B cell (primary cell): ENCODE measurements around the gene TMEM244. TPM values are rescaled to one million over a fixed set of nuclear protein-coding genes. Genes with fewer than 3 reads are reported as not detected.

Source experiments
- ATAC-seq: fragments of 200-7000 bp; cut with Tn5 transposase; one replicate; pipeline ENCODE4 v1.10.0; 2021; ENCODE audit warnings: low read depth, mild to moderate bottlenecking, moderate number of reproducible peaks, moderate library complexity
- CTCF ChIA-PET: fragments of 350-600 bp; sonication (Branson Sonifier 250); formaldehyde crosslinking; loops from one replicate; lab custom pipeline; 2021; ENCODE audit warnings: antibody characterized with exemption, inconsistent platforms; lab: Charles Lee
- POLR2A ChIA-PET: fragments of 350-600 bp; sonication (Branson Sonifier 250); formaldehyde crosslinking; loops from one replicate; lab custom pipeline; 2021; ENCODE audit warnings: antibody characterized with exemption; lab: Charles Lee
- DNase-seq: peaks from one replicate; pipeline ENCODE4 v3.0.0; 2013
- H2AFZ ChIP-seq: 2 replicates; pipeline ENCODE4 v1.6.1; 2012; ENCODE audit warnings: mild to moderate bottlenecking, low read depth, low read length; ENCODE audit not compliant: insufficient read depth, poor library complexity, severe bottlenecking
- H3K27ac ChIP-seq, 2 donors: 1 replicate in 1 of 2; 2 replicates in 1 of 2; pipeline ENCODE4 v1.5.1; 2012 to 2013; ENCODE audit warnings: low read length in 2 of 2, mild to moderate bottlenecking in 2 of 2, moderate library complexity in 1 of 2
- H3K27me3 ChIP-seq, 4 experiments: fragments of 200-600 bp in 1 of 4; sonication (generic) in 1 of 4; replicated peaks in 1 of 4; 1 replicate in 2 of 4; 2 replicates in 2 of 4; pipeline versions ENCODE4 v1.6.1 to v1.7.0; 2013 to 2016; ENCODE audit warnings: low read length in 3 of 4, mild to moderate bottlenecking in 2 of 4, mixed read lengths in 1 of 4, moderate library complexity in 1 of 4; ENCODE audit not compliant: insufficient read depth in 4 of 4, control insufficient read depth in 3 of 4; ENCODE audit errors: control extremely low read depth in 1 of 4
- H3K36me3 ChIP-seq, 2 experiments: replicated peaks in 1 of 2; 1 replicate in 1 of 2; 2 replicates in 1 of 2; pipeline versions ENCODE4 v1.6.1 to v1.7.1; 2013; ENCODE audit warnings: low read length in 1 of 2; ENCODE audit not compliant: insufficient read depth in 2 of 2, control insufficient read depth in 1 of 2; ENCODE audit errors: control extremely low read depth in 1 of 2, extremely low read depth in 1 of 2
- H3K4me1 ChIP-seq, 2 donors: fragments of 200-600 bp in 1 of 2; sonication (generic) in 1 of 2; 1 replicate in 1 of 2; 2 replicates in 1 of 2; pipeline versions ENCODE4 v1.5.1 to v1.6.1; 2013 to 2017; ENCODE audit warnings: low read length in 2 of 2; ENCODE audit not compliant: control insufficient read depth in 2 of 2, insufficient read depth in 2 of 2
- H3K4me2 ChIP-seq: replicated peaks from 2 replicates; pipeline ENCODE3; 2012; ENCODE audit warnings: mild to moderate bottlenecking, low read depth, low read length; ENCODE audit not compliant: poor library complexity, severe bottlenecking
- H3K4me3 ChIP-seq, 5 experiments: fragments of 200-600 bp in 1 of 5; sonication (generic) in 1 of 5; 1 replicate in 3 of 5; 2 replicates in 2 of 5; pipeline versions ENCODE4 v1.5.1 to v1.7.0; 2011 to 2016; ENCODE audit warnings: low read length in 4 of 5, mild to moderate bottlenecking in 4 of 5, low read depth in 2 of 5, control low read depth in 1 of 5, moderate library complexity in 1 of 5; ENCODE audit not compliant: insufficient read depth in 1 of 5; ENCODE audit errors: control extremely low read depth in 1 of 5, extremely low read depth in 1 of 5
- H3K79me2 ChIP-seq: fragments of 200-600 bp; sonication (generic); one replicate; pipeline ENCODE4 v1.6.0; 2016; ENCODE audit warnings: low read length; ENCODE audit not compliant: control insufficient read depth, insufficient read depth
- H3K9ac ChIP-seq: fragments of 200-600 bp; sonication (generic); 2 replicates; pipeline ENCODE4 v1.6.1; 2017; ENCODE audit warnings: mild to moderate bottlenecking, low read length, moderate library complexity
- H3K9me3 ChIP-seq, 3 donors: one replicate each; pipeline versions ENCODE4 v1.6.1 to v1.7.1; 2013; ENCODE audit warnings: low read length in 2 of 3; ENCODE audit not compliant: control insufficient read depth in 2 of 3, insufficient read depth in 1 of 3; ENCODE audit errors: control extremely low read depth in 1 of 3
- H4K20me1 ChIP-seq: 2 replicates; pipeline ENCODE4 v1.6.0; 2012; ENCODE audit warnings: mild to moderate bottlenecking, low read length; ENCODE audit not compliant: insufficient read depth, control insufficient read depth, poor library complexity, severe bottlenecking
- H3K27ac Mint-ChIP-seq: one replicate; pipeline ENCODE4 v1.8.0; 2021; ENCODE audit warnings: mixed read lengths
- H3K27me3 Mint-ChIP-seq: one replicate; pipeline ENCODE4 v1.8.0; 2021; ENCODE audit warnings: mixed read lengths
- H3K4me1 Mint-ChIP-seq: one replicate; pipeline ENCODE4 v1.8.0; 2021; ENCODE audit warnings: mixed read lengths
- H3K4me3 Mint-ChIP-seq: one replicate; pipeline ENCODE4 v1.8.0; 2021; ENCODE audit warnings: mixed read lengths
- H3K9me3 Mint-ChIP-seq: one replicate; pipeline ENCODE4 v1.8.0; 2022; ENCODE audit warnings: mixed read lengths; ENCODE audit not compliant: insufficient read depth
- EZH2 ChIP-seq: IDR thresholded peaks from 2 replicates; pipeline ENCODE4 v1.6.1; 2012; ENCODE audit warnings: borderline replicate concordance, low read depth, mild to moderate bottlenecking, moderate library complexity, low read length; ENCODE audit not compliant: insufficient read depth, poor library complexity, severe bottlenecking
- WGBS: methylation state at CpG from one replicate; pipeline ENCODE4 v1.1.5; 2013; ENCODE audit warnings: missing lambda C conversion rate; ENCODE audit not compliant: insufficient coverage; 5-methylcytosine and 5-hydroxymethylcytosine counted together
- intact Hi-C: fragments of 100-400 bp; cut with micrococcal nuclease; formaldehyde crosslinking; loops from one replicate; pipeline ENCODE4 v1.10.0; 2022
- polyA plus RNA-seq: library from polyadenylated mRNA; depleted of rRNA; stranded (reverse); fragments of >200 nt; gene quantifications from 2 replicates; pipeline ENCODE4 v1.2.3, GENCODE V29; 2012
- total RNA-seq, 2 donors: library from RNA; stranded (reverse); fragments of 120-200 nt in 1 of 2; gene quantifications; 1 replicate in 1 of 2; 2 replicates in 1 of 2; pipeline versions ENCODE4 v1.2.3 to v1.2.4, GENCODE V29; 2013 to 2022
- TF ChIP-seq, protein P1 (sequence below): fragments of 200-600 bp; IDR thresholded peaks from one replicate; pipeline ENCODE4 v1.8.0; 2022; ENCODE audit warnings: antibody characterized with exemption, mild to moderate bottlenecking

Gene TMEM244
- total and polyA plus RNA-seq, 2 donors (not counting 1 experiment from before 2014, with no cell fraction given), result not detected

DNA sequence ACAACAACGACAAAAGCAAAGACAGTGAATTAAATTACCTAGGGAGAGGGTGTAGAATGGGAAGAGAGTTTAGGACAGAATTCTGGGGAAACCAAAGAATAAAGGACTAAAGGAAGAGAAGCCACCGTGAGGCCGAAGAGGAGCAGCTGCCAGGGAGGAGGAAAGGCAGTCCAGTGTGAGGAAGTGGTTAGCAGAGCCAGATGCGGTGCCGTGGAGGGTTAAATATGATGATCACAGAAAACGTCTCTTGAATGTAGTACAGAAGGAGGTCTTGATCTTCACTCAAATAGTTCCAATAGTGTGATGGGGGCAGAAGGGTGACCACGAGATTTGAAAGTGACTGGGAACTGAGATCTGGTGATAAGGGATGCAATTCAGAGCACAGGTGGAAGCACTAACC lies 67.7 kb downstream of the TMEM244 start:
- H3K27ac ChIP-seq, result no peak overlapping the region
- H3K9me3 ChIP-seq, result no peaks in the 10 kb centered on the region
- intact Hi-C loops, result no loop called here
- H3K4me1 ChIP-seq, result no peaks in the 10 kb centered on the region
- H3K9ac ChIP-seq, result no peak overlapping the region
- no peaks in the 10 kb centered on the region for H3K36me3 ChIP-seq
- no peak overlapping the region for H3K4me3 ChIP-seq
- DNase-seq, result no peak
- H3K4me3 Mint-ChIP-seq, result no peak overlapping the region
- ChIA-PET POLR2A (no interaction called here), CTCF (no interaction called here)
- H3K27ac Mint-ChIP-seq, result no peak overlapping the region
- H3K4me1 Mint-ChIP-seq, result peaks cover 3% of the 10 kb centered on the region
- peaks cover 0 to 4% (median 0%) of the 10 kb centered on the region in 4 experiments for H3K27me3 ChIP-seq
- TF ChIP-seq, protein P1, sequence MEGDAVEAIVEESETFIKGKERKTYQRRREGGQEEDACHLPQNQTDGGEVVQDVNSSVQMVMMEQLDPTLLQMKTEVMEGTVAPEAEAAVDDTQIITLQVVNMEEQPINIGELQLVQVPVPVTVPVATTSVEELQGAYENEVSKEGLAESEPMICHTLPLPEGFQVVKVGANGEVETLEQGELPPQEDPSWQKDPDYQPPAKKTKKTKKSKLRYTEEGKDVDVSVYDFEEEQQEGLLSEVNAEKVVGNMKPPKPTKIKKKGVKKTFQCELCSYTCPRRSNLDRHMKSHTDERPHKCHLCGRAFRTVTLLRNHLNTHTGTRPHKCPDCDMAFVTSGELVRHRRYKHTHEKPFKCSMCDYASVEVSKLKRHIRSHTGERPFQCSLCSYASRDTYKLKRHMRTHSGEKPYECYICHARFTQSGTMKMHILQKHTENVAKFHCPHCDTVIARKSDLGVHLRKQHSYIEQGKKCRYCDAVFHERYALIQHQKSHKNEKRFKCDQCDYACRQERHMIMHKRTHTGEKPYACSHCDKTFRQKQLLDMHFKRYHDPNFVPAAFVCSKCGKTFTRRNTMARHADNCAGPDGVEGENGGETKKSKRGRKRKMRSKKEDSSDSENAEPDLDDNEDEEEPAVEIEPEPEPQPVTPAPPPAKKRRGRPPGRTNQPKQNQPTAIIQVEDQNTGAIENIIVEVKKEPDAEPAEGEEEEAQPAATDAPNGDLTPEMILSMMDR, result no peak
- no peak for TF ChIP-seq EZH2
- H3K27me3 Mint-ChIP-seq, result no peaks in the 10 kb centered on the region
- H3K9me3 Mint-ChIP-seq, result no peaks in the 10 kb centered on the region
- H3K4me2 ChIP-seq, result no peak overlapping the region
- H3K79me2 ChIP-seq, result no peaks in the 10 kb centered on the region
- H2AFZ ChIP-seq, result peak overlapping the region; percentile 6
- ATAC-seq, result no peak
- WGBS, result 6% methylated on average over 6 of the region's 7 CpGs
- H4K20me1 ChIP-seq, result no peaks in the 10 kb centered on the region

DNA sequence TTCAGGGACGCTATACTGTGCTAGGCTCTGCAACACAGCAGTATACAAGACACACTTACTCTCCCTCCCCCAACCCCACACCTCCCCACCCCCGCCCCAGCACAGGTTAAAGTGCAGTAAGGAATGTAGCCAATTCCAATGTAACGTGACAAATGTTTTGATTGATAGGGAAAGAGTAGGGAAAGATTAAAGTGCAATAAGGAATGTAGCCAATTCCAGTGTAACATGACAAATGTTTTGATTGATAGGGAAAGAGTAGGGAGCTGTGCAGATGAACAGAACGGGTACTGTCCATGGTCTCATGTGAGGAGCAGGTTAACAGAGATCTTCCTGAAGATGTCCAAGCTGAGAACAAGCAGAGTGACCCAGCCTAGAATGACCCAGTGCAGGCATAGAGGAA lies 69.1 kb downstream of the TMEM244 start:
- Histone ChIP-seq H3K4me1 (no peaks in the 10 kb centered on the region), H2AFZ (no peak overlapping the region), H3K36me3 (no peaks in the 10 kb centered on the region), H3K79me2 (no peaks in the 10 kb centered on the region), H3K4me3 (no peak overlapping the region), H3K27me3 (peaks cover 0 to 4% (median 0%) of the 10 kb centered on the region in 4 experiments), H3K9me3 (no peaks in the 10 kb centered on the region), H3K27ac (no peak overlapping the region), H3K9ac (no peak overlapping the region), H4K20me1 (no peaks in the 10 kb centered on the region), H3K4me2 (no peak overlapping the region)
- Mint-ChIP-seq H3K9me3 (no peaks in the 10 kb centered on the region), H3K27me3 (no peaks in the 10 kb centered on the region), H3K4me3 (no peak overlapping the region), H3K27ac (no peak overlapping the region), H3K4me1 (peaks cover 3% of the 10 kb centered on the region)
- intact Hi-C loops, result no loop called here
- CTCF ChIA-PET, result interaction anchor here (0.7 kb wide), 1 partner anchor 10 kb away, joined by 3 read pairs; no protein-coding TSS in a partner anchor
- no peak for ATAC-seq
- DNase-seq, result no peak
- WGBS, result 92% methylated on average over 2 of the region's 4 CpGs
- POLR2A ChIA-PET, result no interaction called here
- TF ChIP-seq EZH2, result no peak
- TF ChIP-seq, protein P1, result no peak
